HG03025 (cell line): ENCODE results near the gene SETBP1.

Experiments
- ATAC-seq: cut with Tn5 transposase; IDR thresholded peaks from one replicate; pipeline ENCODE4 v1.9.1; 2021; ENCODE audit warnings: mild to moderate bottlenecking, moderate library complexity; ENCODE audit not compliant: unreplicated experiment, low FRiP score

Gene SETBP1

DNA sequence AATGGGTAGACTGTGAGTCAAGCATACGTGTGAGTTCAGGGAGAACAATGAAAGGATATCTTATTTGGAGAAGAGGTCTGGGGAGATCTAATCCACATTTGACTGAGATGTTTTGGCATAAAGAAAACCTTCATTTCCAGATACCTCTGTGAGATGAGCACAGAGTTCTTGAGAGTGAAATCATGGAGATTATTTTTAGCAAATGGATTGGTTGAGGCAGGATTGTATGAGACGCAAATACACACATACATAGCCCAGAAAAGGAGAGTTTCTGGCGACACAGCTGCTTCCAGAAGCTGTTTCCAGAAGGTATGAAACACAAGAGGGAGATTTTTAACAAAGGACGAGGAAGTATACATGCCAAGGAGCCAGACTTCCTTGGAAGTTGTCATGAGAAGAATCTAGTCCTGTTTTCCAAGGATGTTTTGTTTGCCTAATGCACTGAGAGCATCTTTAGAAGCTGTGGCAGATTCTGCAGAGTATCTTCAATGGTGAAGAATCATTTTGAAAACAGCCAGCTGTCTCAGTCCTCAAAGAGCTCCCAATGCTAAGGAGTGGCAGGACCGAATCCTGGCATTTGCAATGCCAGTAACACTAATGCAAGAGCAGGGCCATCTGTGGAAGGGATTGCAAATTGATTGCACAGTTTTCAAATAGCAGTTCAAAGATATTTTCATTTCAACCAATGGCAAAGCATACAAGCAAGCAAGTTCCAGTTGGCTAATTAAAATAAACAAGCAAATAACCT lies 177.2 kb downstream of the SETBP1 start:
- no peak for ATAC-seq

DNA sequence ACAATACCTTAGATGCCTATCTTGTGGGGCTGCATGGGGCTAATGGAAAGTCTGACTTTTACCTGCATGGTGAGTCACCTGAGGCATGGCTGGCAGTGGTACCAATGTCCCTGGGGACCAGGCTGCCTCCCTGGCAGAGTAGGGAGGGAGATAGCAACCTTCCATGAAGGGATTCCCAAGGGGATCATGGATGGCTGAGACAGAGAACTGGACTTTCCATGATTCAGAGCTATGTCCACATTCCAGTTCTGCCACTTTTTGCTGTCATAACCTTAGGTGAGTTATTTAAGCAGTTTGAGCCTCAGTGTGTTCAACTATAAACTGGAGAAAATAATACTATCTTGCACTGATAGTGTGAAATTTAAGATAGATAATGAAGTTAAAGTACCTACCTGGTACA lies 178.6 kb downstream of the SETBP1 start:
- no peak for ATAC-seq

DNA sequence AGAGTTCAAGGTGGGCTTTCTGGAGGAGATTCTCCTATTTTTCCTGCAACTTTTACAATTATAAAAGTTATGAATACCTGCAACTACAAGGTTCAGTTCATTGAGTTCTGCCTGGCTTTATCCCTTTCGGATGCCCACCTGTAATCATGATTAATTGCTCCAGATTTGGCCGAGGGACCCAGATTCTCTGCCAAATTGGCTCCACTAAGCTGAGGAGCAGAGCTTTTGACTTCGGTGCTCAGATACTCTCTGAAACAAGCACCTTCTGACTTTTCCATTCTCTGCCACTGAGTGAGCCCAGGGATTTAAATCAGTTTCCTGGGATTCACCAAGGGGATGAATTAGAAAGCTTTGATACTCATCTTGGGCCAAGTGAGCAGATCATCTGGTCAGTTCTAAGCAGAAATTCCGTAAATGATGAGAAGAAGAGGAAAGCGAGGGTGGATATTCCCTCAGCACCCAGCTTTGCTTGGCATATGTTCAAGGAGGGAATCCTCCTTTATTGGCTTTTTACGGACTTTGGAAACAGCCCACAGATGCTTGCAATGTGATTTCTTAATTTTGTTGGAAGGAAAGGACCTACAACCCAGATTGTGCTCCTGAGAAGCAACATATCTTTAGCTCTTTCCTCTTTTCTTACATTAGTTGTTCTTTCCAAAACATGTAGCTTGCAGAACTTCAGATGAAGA lies 179.2 kb downstream of the SETBP1 start:
- no peak for ATAC-seq

DNA sequence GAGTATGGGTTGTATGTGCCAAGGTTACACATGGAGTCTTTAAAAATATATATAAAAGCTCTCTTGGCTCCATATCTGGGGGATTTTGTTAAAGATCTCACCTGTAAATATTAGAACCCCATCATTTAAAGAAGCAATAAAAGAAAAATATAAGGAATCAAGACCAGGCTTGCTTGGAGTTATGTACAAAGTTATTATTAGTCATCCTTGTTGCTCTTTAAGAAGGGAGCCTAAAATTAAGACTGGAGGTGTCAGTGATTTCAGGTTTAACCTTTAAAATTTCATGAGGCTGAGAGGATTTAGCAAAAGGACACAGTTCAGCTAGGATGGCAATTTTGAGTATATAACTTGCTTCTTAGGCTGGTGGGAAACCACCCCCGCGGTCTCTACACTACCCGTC lies 181.4 kb downstream of the SETBP1 start:
- ATAC-seq, result no peak

DNA sequence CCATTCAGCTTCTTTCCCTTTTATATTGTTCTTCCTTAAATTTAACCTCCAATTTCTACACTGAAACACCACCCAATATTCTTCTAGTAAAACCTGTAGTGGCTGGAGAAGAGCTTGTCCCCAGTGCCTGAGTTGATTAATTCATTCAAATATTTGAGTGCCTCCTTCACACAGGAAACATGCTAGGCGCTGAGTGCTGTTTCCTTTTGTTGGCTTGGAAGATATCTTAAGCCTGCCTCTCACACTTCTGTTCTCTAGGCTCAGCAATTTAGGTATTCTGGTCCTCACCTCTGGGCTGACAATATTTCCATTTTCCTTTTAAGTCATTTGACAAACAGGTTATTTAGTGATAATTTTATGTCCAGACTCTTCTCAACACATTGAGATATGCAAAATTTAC lies 185.4 kb downstream of the SETBP1 start:
- ATAC-seq, result no peak

DNA sequence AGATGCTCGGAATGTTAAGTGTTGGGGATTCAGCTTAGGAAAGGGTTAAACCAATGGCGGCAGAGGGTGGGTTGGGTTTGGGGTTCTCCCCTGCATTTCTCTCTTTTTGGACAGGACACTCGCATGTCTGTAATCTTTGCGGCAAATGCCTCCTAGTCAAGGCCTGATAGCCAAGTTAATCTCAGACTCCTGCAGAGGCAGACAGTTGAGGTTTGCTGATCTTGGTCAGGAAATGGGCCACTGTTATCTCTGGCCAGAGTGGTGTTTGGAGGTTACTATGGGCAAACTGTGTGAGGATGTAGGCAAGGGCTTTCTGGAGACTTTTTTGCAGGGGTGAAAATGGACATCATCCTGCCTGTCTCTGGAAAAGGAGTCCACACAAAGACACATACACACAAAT lies 188.8 kb downstream of the SETBP1 start:
- no peak for ATAC-seq

DNA sequence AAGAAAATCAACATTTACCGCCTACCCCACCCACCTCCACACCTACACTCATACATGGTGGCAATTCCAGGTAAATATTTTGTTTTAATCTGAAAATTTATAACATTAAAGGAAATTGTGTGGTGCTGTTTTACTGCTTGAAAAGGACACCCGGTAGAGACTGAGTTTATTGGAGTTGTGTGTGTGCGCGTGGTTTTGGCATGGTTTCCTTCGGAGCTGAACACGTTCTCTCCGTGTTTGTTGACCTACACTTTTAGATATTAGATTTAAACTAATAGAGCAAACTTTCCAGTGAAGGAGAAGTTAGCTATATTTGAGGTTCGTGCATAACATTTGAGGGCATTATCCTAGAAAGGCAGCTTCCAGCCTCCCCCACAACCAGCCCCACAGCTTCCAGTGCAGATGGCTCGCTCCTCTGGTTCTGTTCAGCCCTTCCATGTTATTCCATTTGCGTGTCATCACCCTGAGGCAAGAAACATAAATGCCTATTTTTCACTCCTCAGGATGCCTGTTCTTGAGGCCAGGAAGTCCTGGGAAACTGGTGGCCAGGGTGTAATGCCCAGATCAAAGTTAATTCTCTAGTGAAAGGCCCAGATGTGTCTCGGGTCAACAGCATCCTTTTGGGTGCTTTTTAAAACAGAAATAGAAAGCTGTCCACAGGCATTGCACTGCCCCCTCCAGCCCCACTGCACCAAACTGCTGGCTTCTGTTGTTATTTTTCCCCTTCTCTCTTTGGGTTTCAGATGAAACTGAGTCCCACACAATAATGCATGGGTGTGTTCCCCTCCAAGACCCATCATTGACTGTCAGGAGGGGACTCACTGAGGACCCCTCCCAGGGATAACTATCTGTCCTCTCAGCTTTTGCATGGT lies 190.2 kb downstream of the SETBP1 start:
- peak; percentile 43 for ATAC-seq

DNA sequence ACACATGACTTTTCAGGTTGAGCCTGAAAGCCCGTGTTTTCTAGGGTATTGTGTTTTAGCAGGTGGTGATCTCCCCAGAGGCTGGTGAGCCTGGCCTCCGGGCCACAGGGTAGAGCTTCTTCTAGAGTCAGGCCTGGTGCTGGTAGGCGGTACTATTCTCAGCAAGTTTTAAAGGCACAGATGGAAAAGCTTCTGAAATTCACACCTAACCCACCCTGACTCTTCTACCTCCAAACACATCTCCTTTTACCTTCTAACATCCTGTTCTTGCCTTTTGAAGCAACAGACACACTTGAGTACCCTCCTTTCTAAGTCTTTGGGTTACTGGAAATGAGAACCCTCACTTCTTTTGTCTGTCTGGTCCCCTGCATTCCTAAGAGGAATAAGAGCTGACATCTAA lies 191.1 kb downstream of the SETBP1 start:
- ATAC-seq, result peak; percentile 61

DNA sequence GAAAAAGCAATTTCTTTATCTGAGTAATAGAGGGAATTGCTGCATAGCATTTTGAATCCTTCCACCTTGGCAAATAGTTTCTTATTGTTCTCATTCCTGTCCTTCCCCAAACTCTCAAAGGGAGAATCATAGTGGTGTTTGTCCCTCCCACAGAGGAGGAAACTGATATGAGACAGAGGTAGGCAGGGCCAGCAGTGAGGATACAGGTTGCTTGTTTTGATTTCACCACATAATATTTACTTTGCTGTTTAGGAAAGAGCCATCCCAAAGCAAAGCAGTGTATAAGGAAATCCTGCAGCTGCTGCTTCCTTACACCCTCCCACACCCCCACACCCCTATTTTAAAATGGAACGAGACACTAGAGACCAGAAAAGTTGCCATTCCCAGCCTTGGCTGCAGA lies 195.3 kb downstream of the SETBP1 start:
- no peak for ATAC-seq

DNA sequence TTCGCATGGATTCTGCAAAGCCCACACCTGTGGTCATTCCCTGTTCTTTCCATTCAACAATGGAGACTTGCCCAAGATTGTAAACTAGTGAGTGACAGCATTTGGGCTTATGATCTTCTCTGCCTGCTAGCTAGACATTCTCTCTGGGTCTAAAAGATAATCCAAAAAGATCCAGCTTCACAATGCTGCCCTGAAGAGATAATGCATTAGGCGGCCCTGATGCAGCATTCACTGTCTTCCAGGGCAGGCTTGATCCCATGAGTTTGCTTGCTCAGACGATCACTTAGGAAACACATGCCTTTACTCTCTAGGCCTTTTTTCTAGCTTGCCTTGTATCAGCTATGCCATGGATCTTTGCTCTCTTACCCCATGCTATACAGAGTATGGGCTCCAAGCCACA lies 196.1 kb downstream of the SETBP1 start:
- no peak for ATAC-seq

DNA sequence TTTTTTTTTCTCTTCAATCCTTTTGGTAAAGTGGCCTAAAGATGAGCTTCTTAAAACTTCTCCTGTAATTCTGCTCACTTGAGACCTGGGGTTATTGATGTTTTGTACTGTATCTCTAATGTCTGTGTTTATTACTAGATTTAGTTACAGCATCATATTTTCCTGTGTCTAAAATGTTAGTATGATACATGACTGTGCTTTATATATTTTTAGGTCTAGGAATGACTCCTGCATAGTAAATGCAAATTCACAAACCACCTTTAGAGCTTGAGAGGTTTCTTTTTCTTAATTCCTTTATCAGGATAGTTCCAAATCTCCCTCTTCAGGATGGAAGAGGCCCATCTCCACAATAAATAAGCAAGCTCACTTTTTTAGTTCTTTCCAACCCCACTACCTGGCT lies 197.6 kb downstream of the SETBP1 start:
- no peak for ATAC-seq

DNA sequence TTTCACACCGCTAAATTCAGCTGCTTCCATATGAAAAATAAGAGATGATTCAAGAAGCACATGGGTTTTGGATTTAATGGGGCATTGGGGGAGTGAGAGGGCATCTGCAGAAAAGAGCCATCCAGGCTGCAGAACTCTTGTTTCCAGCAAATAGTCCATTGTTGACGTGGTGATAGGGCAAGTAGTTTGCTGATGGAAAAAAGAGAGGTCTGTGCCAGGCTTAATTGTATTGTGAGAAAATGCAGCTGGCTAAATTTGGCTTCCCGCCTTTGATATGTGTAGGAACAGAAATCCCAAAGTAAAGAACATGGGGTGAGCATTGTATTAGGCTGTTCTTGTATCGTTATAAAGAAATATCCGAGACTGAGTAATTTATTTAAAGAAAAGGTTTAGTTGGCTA lies 199.5 kb downstream of the SETBP1 start:
- no peak for ATAC-seq

DNA sequence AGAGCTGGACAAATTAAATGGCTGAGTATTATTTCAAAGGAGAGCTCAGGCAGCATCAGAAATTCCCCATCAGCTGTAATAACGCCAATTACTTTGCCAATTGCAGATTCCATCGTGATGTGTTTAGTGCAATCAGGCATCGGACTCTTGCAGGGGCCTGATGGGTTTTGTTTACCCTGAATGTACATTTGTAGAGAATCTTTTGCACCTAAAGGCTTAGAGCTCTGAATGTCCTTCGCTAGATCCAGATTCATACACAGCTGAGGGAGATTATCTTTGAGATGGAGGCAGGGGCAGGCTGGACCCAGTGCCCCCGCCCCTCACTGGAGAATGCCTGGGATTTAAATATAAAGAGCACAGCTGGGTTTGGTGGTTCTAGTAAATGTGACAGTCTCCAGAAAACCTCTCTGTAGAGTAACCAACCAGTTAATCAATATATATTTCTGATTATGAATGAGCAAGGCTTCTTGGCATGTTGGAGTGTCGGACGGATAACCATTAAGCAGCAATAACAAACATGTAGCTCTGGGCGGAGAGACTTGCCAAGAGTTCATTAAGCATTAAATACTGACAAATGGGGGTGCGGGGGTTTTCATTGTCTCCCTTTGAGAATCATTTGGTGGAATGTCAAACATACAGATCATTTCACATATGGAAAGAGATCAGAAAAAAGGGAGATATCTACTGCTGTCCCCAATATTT lies 200.9 kb downstream of the SETBP1 start:
- ATAC-seq, result no peak

DNA sequence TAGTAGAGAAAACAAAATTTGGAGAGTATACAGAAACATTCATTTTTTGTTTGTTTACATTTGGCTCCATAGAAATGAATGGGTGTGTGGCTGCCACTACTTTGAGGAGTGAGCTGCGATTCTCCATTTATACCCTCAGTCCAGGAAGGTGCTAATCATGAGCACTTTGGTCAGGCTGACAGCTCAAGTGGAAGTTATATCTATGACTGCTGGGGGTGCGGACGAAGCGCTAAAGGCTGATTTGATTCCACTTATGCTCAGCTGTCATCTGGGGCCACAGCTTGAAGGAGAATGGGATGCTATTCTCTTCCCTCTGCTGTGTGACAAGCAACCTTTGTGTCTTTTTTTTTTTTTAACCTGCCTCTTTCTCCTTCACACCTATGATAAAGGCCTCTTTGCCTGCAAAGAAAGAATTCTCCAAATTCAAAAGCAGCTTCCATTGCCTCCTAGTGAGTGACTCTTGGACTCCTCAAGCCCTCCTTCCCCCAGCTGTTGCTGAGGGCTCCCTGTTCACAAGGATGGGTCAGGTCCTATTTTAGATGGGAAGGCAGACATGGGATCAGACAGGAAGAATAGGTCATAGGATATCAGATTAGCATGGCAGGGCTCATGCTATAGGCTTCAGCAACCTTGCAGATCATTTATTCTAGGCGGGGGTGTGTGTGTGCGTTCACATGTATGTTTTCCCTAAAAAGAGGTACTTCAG lies 201.6 kb downstream of the SETBP1 start:
- ATAC-seq, result no peak

DNA sequence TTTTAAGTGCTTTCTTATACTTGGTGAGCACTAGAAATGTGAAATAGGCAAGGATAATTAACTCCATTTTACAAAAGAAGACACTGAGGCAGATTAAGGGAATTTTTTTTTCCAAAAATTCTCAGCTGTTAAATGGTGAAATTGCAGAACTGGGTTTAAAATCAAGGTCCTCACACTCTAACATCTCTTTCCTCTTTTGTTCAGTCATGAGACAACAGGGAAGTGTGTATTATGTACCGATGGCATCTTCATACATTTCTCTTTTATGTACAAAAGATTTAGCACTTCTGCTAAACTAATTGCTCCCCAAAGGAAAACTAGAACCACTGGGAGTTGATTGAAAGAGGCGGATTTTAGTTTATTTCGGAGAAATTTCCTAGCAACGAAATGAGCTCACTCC lies 203.0 kb downstream of the SETBP1 start:
- no peak for ATAC-seq

DNA sequence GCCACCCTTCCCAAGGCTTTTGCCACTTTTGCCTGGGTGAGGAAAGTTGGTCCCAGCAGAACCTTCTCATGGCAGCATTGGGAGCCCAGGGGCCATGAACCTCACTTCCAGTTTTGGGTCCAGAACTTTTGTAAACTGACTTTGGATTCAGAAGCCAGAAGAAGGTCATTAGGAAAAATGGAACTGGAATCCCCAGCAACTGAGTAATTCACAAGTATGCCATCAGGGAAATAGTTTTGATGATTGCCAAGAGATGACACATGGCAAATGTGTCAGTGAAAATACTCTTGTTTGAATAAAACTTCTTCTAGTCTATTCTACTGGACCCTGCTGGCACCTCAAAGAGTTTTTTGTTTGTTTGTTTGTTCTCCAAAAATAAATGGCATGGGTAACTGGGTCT lies 203.7 kb downstream of the SETBP1 start:
- no peak for ATAC-seq

DNA sequence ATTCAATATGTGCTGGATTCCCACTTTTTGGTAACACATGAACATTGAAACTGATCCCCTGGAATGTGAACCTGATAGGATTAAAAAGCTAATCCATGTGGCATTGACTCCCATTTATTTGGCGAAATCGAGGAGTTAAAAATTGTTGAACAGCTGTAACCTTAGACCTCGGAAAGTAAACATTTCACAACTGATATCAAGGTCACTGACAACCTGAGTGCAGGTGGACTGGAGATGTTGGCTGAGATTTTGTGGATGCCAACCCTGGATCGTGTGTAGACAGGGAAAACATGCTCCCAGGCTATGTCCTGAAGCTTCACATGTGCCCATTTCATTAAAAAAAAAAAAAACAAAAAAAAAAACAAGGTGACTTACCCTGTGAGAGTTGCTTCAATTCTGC lies 204.8 kb downstream of the SETBP1 start:
- ATAC-seq, result no peak

DNA sequence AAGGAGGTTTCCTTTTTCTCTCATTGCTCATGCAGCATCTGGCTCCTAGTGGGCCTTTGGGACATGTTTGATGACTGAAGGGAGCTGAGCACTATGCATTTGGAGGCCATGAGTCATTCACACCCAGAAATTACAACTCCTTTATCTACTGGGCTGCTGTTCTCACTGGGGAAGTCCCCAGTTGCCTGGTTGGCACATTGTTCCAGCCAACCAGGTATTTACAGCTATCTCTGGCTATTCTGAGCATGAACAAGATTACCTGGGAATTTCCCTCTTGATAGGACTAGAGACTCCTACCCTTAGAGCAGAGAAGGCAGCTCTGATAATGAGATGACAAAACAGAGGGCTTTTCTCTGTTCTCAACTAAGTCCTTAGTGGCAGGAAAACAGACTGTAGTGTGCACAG lies 206.5 kb downstream of the SETBP1 start:
- peak; percentile 71 for ATAC-seq

DNA sequence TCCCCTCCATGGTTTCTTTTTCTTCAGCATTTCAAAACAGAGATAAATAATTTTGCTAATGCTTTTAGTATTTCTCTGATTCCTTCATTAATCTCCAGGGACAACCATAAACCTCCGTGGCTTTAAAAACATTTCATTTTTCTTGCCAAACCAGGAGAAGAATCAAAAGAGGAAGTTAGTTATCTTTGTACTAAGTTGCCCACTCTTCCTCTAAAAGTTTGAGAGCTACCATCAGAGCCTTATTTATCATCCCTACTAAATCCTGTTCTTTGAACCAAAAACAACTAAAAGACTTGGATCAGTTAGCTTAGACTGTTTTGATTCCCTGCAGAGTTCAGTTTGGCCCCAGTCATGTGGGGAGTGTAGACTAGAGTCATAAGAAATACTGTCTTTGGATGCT lies 208.4 kb downstream of the SETBP1 start:
- ATAC-seq, result no peak

DNA sequence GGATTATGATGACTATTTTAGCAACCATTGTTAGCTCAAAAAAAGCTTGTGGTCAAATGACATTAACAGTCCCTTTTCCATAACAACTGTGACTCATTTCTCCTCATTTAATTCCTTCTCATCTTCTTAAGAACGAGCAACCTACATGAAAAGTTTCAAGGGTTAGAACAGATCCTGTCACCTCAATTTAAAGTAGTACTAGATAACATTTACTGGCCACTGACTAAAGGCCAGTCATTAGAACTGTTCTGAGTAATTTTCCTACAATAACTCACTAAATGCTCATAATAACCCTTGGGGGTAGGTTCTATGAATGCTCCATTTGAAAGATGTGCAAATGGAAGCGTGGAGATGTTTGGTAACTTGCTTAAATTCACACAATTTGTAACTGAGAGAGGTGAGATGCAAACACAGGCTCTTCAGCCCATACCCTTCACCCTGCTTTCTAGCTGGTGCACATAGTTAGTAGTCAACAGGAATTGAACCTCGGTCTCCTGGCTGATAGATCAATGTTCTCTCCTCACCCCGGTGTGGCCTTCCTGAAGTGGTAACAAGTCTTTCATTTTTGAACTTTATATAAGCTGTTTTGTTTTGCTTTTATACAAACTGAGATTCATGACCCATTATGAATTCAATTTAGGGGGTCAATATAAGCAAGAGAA lies 212.5 kb downstream of the SETBP1 start:
- no peak for ATAC-seq
